Anterior cingulate cortex (tissue), 58 donors: Measurements from ENCODE around the gene TRMT10B.
"Not testable (repeated sequence)": the region's sequence is repeated elsewhere in the genome, so short reads cannot be mapped to it uniquely, and the experiment has no call there.

Source experiments
- DNase-seq, 58 donors: peaks; one replicate each; lab custom pipeline; 2025; lab: John Stamatoyannopoulos, UW

Gene TRMT10B

GRCh38 chr9:37796232-37796631, 42.6 kb downstream of the TRMT10B start:
- no peak for DNase-seq

- no peak for DNase-seq
Observed at GRCh38 chr9:37798677-37799076, 45.1 kb downstream of the TRMT10B start.

GRCh38 chr9:37800631-37801286, 47.2 kb downstream of the TRMT10B start, which contains the start of gene DCAF10:
Gene DCAF10, plus strand, starts transcription at chr9:37800797. Its CDS starts 70 bp downstream, at chr9:37800867.
- peak in 57 of 58 donors; percentile 22 to 89 (median 78) for DNase-seq

- peak in 12 of 58 donors; percentile 23 to 48 (median 32) for DNase-seq
Observed at GRCh38 chr9:37801287-37801850, 47.8 kb downstream of the TRMT10B start.

GRCh38 chr9:37801959-37802711, 48.5 kb downstream of the TRMT10B start:
- no peak for DNase-seq

- no peak for DNase-seq
Observed at GRCh38 chr9:37806271-37806670, 52.7 kb downstream of the TRMT10B start.

- DNase-seq = not testable (repeated sequence)
Observed at GRCh38 chr9:37809676-37810075, 56.1 kb downstream of the TRMT10B start.

- no peak for DNase-seq
Observed at GRCh38 chr9:37811906-37812476, 58.4 kb downstream of the TRMT10B start.

GRCh38 chr9:37812773-37813379, 59.3 kb downstream of the TRMT10B start:
- no peak for DNase-seq

- DNase-seq = no peak
Observed at GRCh38 chr9:37818849-37819248, 65.2 kb downstream of the TRMT10B start.

- DNase-seq = no peak
Observed at GRCh38 chr9:37820142-37820541, 66.5 kb downstream of the TRMT10B start.

- DNase-seq = not testable (repeated sequence)
Observed at GRCh38 chr9:37825174-37825573, 71.6 kb downstream of the TRMT10B start.

GRCh38 chr9:37827483-37828165, 74.0 kb downstream of the TRMT10B start:
- DNase-seq = no peak
